ENCODE data around the gene ENTREP1. TPM values are rescaled to one million over a fixed set of nuclear protein-coding genes. Genes with fewer than 3 reads are reported as not detected.
"Not testable (repeated sequence)": the region's sequence is repeated elsewhere in the genome, so short reads cannot be mapped to it uniquely, and the experiment has no call there.

Gene ENTREP1
- 0.30 TPM for total RNA-seq

- DNase-seq (ENCODE audit: low spot score) (peak; percentile 47), ATAC-seq (peak; percentile 95)
Measured at GRCh38 chr9:69324549-69325401, at the start of gene ENTREP1. Gene ENTREP1 (plus strand): TSS chr9:69325215. CDS start chr9:69325310, 95 bp downstream.

- ATAC-seq (no peak), DNase-seq (ENCODE audit: low spot score) (no peak)
Measured at GRCh38 chr9:69276775-69277174, 48.2 kb upstream of the ENTREP1 start.

GRCh38 chr9:69279084-69279731 lies 45.8 kb upstream of the ENTREP1 start:
- DNase-seq (ENCODE audit: low spot score) (no peak), ATAC-seq (no peak)

- DNase-seq (ENCODE audit: low spot score), result no peak
- ATAC-seq, result no peak
Measured at GRCh38 chr9:69279733-69280132, 45.3 kb upstream of the ENTREP1 start.

- no peak for ATAC-seq
- DNase-seq (ENCODE audit: low spot score), result no peak
Measured at GRCh38 chr9:69283003-69283402, 42.0 kb upstream of the ENTREP1 start.

- ATAC-seq (no peak), DNase-seq (ENCODE audit: low spot score) (no peak)
Measured at GRCh38 chr9:69292078-69292477, 32.9 kb upstream of the ENTREP1 start.

- DNase-seq (ENCODE audit: low spot score) (no peak), ATAC-seq (no peak)
Measured at GRCh38 chr9:69293156-69293555, 31.9 kb upstream of the ENTREP1 start.

- DNase-seq (ENCODE audit: low spot score) (no peak), ATAC-seq (no peak)
Measured at GRCh38 chr9:69295872-69296552, 29.0 kb upstream of the ENTREP1 start.

- DNase-seq (ENCODE audit: low spot score) (no peak), ATAC-seq (no peak)
Measured at GRCh38 chr9:69297300-69297980, 27.6 kb upstream of the ENTREP1 start.

GRCh38 chr9:69299315-69299714 lies 25.7 kb upstream of the ENTREP1 start:
- no peak for ATAC-seq
- DNase-seq (ENCODE audit: low spot score), result no peak

GRCh38 chr9:69299826-69300225 lies 25.2 kb upstream of the ENTREP1 start:
- DNase-seq (ENCODE audit: low spot score), result no peak
- ATAC-seq, result no peak

- no peak for DNase-seq (ENCODE audit: low spot score)
- ATAC-seq, result no peak
Measured at GRCh38 chr9:69303331-69303730, 21.7 kb upstream of the ENTREP1 start.

GRCh38 chr9:69306895-69307445 lies 18.0 kb upstream of the ENTREP1 start:
- ATAC-seq; DNase-seq (ENCODE audit: low spot score): not testable (repeated sequence)

GRCh38 chr9:69307446-69308205 lies 17.4 kb upstream of the ENTREP1 start:
- ATAC-seq (no peak), DNase-seq (ENCODE audit: low spot score) (no peak)

GRCh38 chr9:69308206-69308931 lies 16.6 kb upstream of the ENTREP1 start:
- ATAC-seq (no peak), DNase-seq (ENCODE audit: low spot score) (no peak)

GRCh38 chr9:69313175-69313574 lies 11.8 kb upstream of the ENTREP1 start:
- DNase-seq (ENCODE audit: low spot score), result no peak
- no peak for ATAC-seq

- ATAC-seq (no peak), DNase-seq (ENCODE audit: low spot score) (no peak)
Measured at GRCh38 chr9:69314547-69314946, 10.5 kb upstream of the ENTREP1 start.

- DNase-seq (ENCODE audit: low spot score) (no peak), ATAC-seq (no peak)
Measured at GRCh38 chr9:69317081-69317480, 7.9 kb upstream of the ENTREP1 start.

GRCh38 chr9:69317894-69318293 lies 7.1 kb upstream of the ENTREP1 start:
- DNase-seq (ENCODE audit: low spot score), result no peak
- ATAC-seq, result no peak

All from left lobe of liver (tissue), 2 donors.